HG03457 (cell line): ENCODE measurements around the gene PNRC1.
"Not testable (repeated sequence)": the region's sequence is repeated elsewhere in the genome, so short reads cannot be mapped to it uniquely, and the experiment has no call there.

Experiments used
- ATAC-seq: cut with Tn5 transposase; IDR thresholded peaks from one replicate; pipeline ENCODE4 v1.9.1; 2021; ENCODE audit warnings: moderate number of reproducible peaks; ENCODE audit not compliant: unreplicated experiment

The PNRC1 gene

DNA sequence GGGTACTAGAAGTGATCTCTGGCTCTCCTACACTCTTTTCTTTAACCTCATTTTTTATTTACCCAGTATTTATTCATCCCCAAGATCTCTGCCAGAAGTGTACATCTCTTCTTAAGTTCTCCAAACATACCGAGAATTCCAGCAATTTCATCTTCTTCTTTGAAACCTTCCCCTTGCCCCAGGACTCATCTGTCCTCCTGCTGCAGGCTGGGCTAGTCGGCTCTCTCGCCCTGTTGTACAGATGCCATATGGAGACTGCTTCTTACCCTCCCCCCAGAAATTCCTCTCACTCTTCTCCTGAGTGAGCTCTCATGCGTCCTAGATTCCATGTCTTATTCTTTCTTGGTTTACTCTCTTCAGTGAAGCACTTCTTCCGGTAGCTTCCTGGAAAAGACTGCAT is 21.9 kb upstream of the PNRC1 start:
- no peak for ATAC-seq

DNA sequence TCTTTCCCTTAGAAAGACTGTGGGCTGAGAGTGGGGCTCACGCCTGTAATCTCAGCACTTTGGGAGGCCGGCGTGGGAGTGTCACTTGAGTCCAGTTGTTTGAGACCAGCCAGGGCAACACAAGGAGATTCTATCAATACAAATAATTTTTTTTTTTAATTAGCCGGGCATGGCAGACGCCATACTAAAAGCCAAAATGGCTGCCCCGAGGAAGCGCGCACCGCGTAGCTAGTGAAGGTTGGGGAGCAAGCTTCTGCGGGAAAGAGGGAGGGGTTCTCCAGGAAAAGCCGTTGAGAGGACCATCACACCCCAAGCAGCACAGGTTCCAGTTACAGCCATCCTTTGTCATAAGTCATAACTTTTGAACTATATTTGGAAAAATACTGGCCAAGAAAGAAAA is 21.3 kb upstream of the PNRC1 start:
- ATAC-seq: no peak

DNA sequence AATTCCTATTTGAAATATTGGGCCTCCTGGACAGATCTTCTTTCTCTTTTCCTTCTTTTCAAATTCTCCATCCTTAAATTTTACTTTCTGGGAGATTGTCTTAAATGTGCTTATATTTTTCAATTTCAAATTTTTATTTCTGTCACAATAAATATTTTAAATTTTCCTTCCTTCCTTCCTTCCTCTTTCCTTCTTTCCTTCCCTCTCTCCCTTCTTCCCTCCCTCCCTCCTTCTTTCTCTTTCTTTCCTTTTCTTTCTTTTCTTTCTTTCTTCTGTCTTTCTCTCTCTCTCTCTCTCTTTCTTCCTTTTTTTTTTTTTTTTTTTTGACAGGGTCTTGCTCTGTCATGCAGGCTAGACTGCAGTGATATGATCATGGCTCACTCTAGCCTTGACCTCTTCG is 16.7 kb upstream of the PNRC1 start:
- ATAC-seq: no peak

GRCh38 chr6:89064931-89065330 is 15.6 kb upstream of the PNRC1 start:
- ATAC-seq: not testable (repeated sequence)

DNA sequence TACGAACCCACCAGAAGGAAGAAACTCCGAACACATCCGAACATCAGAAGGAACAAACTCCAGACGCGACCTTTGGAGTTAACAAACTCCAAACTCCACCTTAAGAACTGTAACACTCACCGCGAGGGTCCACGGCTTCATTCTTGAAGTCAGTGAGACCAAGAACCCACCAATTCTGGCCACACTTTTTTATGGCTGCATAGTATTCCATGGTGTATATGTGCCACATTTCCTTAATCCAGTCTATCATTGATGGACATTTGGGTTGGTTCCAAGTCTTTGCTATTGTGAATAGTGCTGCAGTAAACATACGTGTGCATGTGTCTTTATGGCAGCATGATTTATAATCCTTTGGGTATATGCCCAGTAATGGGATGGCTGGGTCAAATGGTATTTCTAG is 14.4 kb upstream of the PNRC1 start:
- not testable (repeated sequence) for ATAC-seq

DNA sequence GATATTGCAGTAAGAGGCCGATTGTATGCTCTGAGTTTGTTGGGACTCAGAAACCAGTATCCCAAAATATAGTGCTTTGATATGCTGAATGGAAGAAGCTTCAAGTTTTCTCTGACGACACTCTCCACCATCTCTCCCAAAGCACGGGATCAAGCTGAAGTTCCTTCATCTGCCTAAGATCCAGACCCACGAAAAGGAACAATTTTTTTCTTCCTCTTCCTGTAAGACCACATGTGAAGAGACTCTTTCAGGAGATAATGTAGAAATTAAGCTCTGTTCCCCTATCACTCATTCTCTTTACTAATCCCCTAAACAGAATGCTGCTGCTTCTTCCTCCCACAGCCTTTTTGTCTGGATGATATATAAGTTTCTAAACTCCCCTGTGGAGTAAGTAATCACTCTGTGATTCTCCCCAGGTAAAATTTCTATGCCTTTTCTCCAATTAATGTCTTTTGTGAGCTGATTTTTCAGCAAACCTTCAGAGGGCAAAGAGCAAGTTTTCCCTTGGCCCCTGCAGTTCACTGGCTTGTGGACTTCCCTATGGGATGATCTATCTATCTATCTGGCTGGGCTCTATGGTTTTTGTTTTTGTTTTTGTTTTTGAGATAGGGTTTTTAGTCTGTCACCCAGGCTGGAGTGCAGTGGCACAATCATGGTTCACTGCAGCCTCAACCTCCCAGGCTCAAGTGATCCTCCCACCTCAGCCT is 13.5 kb upstream of the PNRC1 start:
- no peak for ATAC-seq

GRCh38 chr6:89067796-89068195 is 12.8 kb upstream of the PNRC1 start:
- no peak for ATAC-seq

GRCh38 chr6:89068695-89069094 is 11.9 kb upstream of the PNRC1 start:
- no peak for ATAC-seq

GRCh38 chr6:89069536-89070163 is 10.9 kb upstream of the PNRC1 start:
- no peak for ATAC-seq

DNA sequence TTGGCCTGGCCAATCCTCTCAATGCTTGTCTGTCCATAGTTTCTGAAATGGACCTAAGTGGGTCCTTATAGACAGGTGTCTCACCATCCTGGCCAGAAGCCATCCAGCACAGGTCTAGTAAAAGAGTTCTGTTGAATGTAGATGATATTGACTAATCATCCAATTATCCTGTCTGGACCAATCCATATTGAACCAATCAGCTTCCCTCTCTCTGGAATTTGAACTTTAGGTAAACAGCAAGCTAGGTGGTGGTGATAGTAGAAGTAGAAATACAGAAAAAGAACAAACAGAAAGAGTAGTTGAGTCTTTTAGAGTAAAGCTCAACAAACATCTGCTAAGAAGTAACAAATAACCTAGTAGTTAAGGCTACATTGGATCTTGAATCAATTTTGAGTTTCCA is 9.5 kb upstream of the PNRC1 start:
- ATAC-seq: no peak

DNA sequence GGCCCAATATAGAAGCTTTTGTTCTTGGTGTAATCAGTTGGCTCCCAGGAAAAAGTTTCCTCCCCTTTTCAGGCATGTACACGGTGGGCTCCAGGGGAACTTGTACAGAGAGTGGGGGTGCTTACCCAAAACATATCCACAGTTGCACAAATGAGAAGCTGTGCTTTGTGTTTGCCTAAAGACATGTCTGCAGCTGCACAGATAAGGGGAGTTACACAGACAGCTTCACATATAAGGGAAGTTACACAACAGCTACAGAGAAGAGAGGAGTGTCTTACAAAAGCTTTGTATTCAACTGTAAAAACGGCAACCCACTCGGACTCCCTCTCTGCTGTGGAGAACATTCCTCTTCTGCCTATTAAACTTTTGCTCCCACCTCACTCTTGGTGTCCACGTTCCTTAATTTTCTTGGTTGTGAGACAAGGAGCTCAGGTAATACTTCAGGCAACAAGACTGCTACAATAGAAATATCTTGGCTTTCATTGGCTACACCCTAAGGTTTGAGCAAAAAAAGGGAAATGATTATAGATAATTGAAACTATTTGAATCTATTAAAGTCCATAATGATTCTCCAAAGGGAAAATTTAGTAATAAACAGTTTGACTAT is 7.4 kb upstream of the PNRC1 start:
- ATAC-seq: no peak

DNA sequence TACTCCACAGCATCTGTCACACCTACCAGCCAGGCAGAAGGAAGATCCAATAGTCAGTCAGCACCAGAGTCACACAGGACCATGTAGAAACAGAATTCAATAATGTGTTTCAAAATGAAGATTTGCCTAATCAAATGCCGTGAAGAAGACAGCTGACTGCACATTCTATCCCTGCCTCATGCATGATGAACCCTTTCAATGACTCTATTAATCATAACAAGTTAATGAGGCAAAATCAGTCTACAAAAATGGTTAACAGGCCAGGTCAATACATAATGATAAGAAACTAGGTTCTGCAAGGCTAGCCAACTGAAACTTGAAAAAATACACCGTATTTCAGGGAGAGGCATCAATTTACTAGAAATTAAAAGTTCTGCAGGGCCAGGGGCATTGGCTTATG is 6.7 kb upstream of the PNRC1 start:
- ATAC-seq: no peak

GRCh38 chr6:89079511-89080234 is 878 bp upstream of the PNRC1 start:
- no peak for ATAC-seq

DNA sequence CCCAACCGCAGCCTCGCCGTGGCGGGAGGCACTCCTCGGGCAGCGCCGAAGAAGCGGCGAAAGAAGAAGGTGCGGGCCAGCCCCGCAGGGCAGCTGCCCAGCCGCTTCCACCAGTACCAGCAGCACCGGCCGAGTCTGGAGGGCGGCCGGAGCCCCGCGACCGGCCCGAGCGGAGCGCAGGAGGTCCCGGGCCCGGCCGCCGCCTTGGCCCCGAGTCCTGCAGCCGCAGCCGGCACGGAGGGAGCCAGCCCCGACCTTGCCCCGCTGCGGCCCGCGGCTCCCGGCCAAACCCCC is 525 bp downstream of the PNRC1 start:
- peak; percentile 0 for ATAC-seq

- ATAC-seq: peak; percentile 55
These were observed 1.1 kb downstream of the PNRC1 start for GRCh38 chr6:89081423-89082322.

GRCh38 chr6:89082486-89082891 is 1.9 kb downstream of the PNRC1 start:
- ATAC-seq: no peak

GRCh38 chr6:89084542-89084941 is 4.0 kb downstream of the PNRC1 start:
- ATAC-seq: no peak

DNA sequence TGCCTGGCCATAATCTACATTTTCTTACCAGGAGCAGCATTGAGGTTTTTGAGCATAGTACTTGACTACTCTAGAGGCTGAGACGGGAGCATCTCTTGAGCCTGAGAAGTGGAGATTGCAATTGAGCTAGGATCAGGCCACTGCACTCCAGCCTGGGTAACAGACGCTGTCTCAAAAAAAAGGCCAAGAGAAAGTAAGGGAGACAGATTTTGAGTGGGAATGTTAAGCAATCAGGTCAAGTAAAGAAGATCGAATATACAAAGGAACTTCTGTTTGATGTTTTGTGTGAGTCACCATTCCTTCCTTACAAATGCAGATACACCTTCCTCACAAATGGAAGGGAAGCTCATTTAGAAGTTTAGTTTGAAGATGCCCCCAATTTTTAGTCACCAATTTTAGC is 4.4 kb downstream of the PNRC1 start:
- ATAC-seq: no peak

GRCh38 chr6:89085409-89086205 is 5.1 kb downstream of the PNRC1 start:
- ATAC-seq: no peak

DNA sequence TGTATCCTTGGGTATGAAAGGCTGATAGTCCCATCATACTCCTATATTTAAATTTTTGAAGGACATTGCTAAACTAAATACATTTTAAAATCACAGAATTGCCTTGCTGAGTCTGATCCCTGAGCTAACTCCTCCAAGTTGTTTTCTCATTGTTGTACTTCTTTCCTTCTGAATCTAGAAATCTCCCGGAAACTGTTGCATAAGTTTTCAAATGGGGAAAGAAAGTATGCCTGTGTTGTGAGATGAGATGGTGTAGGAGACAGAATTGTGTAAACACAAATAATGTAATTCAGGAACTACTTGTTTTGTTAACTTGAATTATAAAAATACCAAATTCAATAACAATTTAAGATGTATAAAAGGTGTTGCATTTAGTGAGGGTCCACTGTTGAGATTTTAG is 7.3 kb downstream of the PNRC1 start:
- ATAC-seq: no peak
